Hematopoietic multipotent progenitor cell treated with erythropoietin and hydrocortisone succinate and interleukin-3 and kit ligand, for 15 days (in vitro differentiated cells): Measurements from ENCODE around the gene LRP1.

Experiments used
- DNase-seq: peaks from one replicate; pipeline ENCODE4 v3.0.0-alpha.2; 2015; ENCODE audit warnings: low spot score

The LRP1 gene

DNA sequence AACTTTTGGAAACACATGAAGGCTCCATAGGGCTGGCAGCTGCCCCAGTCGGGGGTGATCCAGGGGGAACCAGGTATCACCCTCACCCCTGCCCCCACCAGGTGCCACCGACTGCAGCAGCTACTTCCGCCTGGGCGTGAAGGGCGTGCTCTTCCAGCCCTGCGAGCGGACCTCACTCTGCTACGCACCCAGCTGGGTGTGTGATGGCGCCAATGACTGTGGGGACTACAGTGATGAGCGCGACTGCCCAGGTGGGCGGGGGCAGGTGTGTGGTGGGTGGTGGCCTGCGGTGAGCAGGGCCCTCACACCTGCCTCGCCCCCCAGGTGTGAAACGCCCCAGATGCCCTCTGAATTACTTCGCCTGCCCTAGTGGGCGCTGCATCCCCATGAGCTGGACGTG lies 66.0 kb downstream of the LRP1 start:
- no peak for DNase-seq

DNA sequence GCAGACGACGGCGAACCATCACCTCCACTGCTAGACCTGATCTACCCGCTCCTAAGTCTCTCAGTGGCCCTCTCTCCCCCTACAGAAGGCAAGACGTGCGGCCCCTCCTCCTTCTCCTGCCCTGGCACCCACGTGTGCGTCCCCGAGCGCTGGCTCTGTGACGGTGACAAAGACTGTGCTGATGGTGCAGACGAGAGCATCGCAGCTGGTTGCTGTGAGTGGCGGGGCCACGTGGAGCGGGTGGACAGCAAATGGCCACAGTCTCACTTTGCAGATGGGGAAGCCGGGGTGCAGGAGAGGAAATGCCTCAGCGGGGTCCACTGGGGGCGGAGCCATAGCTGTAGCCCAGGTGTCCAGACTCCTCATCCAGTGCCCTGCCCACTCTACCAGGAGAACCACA lies 66.9 kb downstream of the LRP1 start:
- no peak for DNase-seq

DNA sequence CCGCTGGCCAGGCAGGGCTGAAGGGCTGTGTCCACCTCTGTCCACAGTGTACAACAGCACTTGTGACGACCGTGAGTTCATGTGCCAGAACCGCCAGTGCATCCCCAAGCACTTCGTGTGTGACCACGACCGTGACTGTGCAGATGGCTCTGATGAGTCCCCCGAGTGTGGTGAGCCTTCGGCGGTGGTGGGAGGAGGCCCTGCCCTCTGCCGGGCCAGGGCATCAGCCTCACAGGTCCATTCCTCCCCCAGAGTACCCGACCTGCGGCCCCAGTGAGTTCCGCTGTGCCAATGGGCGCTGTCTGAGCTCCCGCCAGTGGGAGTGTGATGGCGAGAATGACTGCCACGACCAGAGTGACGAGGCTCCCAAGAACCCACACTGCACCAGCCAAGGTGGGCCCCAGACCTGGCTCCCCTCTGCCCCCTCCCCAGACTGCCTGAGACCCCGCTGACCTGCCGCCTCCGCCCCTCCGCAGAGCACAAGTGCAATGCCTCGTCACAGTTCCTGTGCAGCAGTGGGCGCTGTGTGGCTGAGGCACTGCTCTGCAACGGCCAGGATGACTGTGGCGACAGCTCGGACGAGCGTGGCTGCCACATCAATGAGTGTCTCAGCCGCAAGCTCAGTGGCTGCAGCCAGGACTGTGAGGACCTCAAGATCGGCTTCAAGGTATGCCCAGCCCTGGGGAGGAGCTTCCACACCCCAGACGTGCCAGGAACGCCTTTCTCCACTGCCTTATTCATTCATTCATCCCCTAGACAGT lies 67.5 kb downstream of the LRP1 start:
- DNase-seq: no peak

DNA sequence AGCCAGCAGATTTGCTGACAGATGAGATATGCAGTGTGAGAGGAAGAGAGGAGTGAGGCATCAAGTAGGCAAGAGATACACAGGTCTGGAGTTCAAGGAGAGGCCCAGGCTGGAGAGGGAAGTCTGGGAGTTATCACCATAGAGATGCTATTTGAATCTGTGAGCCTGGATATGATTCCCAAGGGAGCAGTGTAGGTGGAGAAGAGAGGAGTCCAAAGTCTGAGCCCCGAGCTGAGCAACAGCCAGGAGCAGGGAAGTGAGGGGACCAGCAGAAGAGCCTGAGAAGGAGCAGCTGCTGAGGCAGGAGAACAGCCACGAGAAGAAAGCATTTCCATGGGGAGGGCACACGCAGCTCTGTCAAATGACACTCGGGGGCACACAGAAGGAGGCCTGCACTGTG lies 68.2 kb downstream of the LRP1 start:
- DNase-seq: no peak

DNA sequence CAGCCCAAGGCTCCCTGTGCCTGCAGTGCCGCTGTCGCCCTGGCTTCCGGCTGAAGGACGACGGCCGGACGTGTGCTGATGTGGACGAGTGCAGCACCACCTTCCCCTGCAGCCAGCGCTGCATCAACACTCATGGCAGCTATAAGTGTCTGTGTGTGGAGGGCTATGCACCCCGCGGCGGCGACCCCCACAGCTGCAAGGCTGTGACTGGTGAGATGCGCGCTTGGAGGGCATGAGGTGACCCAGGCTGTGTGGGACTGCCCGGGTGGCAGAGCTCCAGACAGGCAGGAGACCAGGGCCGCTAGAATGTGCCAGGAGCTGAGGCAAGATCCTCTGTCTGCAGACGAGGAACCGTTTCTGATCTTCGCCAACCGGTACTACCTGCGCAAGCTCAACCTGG lies 68.7 kb downstream of the LRP1 start:
- no peak for DNase-seq

DNA sequence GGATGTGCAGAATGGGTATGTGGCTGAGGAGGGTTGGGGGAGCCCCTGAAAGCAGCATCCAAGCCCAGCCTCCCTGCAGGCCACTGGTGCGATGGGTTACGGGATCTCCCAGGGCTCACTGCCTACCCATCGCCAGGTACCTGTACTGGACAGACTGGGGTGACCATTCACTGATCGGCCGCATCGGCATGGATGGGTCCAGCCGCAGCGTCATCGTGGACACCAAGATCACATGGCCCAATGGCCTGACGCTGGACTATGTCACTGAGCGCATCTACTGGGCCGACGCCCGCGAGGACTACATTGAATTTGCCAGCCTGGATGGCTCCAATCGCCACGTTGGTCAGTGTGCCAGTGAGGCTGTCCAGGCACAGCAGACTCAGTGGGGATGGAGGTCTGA lies 70.0 kb downstream of the LRP1 start:
- no peak for DNase-seq

DNA sequence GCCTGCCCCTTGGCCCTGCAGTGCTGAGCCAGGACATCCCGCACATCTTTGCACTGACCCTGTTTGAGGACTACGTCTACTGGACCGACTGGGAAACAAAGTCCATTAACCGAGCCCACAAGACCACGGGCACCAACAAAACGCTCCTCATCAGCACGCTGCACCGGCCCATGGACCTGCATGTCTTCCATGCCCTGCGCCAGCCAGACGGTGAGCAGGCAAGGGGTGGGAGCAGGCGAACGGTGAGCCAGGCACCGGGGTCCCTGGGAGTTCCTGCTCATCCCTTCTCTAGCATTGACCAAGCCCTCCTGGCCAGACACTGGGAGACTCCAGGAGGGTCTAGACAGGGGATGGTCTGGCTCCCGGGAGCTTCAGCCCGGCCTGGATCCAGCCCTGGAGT lies 70.9 kb downstream of the LRP1 start:
- no peak for DNase-seq

DNA sequence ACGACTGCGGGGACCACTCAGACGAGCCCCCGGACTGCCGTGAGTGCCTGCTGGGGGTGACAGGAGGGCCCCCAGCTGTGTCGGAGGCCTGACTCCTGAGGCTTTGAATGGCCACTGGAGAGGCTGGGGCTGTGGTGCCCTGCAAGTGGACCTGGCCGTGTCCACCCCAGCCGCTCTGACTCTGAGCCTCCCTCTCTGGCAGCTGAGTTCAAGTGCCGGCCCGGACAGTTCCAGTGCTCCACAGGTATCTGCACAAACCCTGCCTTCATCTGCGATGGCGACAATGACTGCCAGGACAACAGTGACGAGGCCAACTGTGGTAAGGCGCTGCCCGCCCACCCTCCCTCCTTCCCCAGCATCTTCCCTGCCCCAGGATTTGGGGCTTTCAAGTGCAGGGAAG lies 72.2 kb downstream of the LRP1 start:
- no peak for DNase-seq

DNA sequence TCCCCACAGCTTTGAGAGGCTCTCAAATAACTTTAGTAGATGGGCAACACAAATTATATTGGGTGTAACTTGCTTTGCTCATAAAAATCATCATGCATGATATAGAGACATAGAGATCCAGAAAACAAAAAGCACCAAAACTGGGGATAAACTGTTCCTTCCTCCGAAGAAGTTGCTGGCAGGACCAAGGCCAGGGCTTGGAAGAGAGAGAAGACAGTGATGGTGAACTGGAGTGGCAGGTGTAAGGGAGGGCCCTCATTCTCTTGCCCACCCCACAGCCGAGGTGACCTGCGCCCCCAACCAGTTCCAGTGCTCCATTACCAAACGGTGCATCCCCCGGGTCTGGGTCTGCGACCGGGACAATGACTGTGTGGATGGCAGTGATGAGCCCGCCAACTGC lies 72.9 kb downstream of the LRP1 start:
- no peak for DNase-seq

DNA sequence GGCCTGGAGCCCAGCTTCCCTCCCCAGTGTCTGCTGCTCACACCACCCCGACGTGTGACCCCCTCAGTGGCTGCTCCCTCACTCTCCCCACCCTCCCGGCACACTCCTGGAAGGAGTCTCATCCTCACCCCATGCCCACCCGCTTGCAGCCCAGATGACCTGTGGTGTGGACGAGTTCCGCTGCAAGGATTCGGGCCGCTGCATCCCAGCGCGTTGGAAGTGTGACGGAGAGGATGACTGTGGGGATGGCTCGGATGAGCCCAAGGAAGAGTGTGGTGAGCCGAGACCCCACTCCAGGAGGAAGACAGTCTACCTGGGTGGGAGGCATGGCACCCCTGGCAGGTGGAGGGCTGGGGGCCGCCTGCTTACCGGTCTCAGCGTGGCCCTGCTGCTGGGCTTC lies 73.3 kb downstream of the LRP1 start:
- no peak for DNase-seq

DNA sequence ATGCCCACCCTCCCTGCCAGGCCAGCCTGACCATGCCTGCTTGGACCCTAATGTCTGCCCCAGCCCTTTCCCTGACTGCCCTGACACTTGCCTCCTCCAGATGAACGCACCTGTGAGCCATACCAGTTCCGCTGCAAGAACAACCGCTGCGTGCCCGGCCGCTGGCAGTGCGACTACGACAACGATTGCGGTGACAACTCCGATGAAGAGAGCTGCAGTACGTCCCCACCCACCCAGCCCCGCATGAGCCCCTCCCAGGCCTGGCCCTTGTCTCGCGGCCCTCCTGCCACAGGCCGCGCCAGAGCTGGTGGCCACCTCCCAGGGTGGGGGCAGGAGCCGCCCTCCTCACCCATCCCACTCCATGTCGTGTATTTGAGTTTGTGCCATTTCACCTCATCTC lies 74.0 kb downstream of the LRP1 start:
- no peak for DNase-seq

DNA sequence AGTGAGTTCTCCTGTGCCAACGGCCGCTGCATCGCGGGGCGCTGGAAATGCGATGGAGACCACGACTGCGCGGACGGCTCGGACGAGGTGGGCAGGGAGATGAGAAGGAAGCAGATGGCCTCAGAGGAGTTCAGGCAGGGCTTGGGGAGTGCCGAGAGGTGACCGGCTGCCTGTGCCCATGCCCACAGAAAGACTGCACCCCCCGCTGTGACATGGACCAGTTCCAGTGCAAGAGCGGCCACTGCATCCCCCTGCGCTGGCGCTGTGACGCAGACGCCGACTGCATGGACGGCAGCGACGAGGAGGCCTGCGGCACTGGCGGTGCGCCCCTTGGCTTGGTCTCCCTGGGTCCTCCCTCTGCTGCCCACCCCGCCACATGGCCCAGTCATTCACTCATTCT lies 74.9 kb downstream of the LRP1 start:
- DNase-seq: no peak

DNA sequence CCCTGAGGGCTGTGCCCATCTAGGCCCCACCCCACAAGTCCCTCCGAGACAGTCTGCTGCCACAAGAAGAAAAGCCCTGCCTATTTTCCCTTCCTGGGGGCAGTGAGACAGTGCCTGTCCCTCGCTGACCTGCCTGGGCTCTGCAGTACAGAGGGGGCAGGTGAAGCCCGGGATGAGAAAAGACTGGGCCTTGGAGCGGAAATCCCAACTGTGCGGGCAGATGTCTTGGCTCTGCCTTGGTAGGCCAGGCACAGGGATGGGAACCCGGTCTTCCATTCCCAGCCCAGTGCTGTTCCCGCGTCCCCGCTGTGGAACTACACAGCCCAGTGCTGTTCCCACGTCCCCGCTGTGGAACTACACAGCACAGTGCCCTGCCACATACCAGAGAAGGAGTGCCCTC lies 75.5 kb downstream of the LRP1 start:
- no peak for DNase-seq

DNA sequence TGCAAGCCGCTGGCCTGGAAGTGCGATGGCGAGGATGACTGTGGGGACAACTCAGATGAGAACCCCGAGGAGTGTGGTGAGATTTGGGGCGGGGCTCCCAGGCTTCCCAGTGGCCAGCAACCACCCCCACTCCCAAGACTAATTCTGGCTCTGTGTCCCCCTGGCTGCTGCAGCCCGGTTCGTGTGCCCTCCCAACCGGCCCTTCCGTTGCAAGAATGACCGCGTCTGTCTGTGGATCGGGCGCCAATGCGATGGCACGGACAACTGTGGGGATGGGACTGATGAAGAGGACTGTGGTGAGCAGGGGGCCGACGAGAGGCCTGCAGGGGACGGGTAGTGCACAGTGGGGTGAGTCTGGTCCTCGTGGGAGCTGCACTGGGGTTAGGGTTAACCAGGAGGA lies 76.2 kb downstream of the LRP1 start:
- DNase-seq: no peak

DNA sequence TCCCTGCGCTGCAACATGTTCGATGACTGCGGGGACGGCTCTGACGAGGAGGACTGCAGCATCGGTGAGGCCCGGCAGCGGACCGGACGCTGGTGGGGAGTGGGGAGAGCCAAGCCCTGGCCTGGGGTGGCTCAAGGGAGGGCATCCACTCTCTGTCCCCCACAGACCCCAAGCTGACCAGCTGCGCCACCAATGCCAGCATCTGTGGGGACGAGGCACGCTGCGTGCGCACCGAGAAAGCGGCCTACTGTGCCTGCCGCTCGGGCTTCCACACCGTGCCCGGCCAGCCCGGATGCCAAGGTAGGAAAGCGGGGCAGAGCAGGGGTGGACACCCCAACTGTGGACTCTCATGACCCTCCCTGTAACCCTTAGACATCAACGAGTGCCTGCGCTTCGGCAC lies 76.9 kb downstream of the LRP1 start:
- DNase-seq: no peak

DNA sequence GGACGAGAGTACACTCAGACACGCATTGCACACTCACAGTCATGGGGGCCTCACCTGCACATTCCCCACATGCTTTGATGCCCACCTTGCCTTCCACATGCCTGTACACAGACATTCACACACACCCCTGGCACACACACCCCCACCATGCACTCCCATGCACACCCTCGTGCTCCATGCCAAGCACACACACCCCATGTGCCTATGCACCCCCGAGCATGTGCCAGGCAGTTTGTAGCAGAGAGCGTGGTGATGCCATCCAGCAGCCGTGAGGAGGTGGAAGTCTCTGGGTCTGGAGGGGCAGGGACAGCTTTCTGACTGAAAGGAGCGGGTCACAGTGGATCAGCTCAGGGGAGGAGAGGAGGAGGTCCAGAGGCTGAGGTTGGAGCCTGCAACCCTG lies 77.6 kb downstream of the LRP1 start:
- DNase-seq: no peak

DNA sequence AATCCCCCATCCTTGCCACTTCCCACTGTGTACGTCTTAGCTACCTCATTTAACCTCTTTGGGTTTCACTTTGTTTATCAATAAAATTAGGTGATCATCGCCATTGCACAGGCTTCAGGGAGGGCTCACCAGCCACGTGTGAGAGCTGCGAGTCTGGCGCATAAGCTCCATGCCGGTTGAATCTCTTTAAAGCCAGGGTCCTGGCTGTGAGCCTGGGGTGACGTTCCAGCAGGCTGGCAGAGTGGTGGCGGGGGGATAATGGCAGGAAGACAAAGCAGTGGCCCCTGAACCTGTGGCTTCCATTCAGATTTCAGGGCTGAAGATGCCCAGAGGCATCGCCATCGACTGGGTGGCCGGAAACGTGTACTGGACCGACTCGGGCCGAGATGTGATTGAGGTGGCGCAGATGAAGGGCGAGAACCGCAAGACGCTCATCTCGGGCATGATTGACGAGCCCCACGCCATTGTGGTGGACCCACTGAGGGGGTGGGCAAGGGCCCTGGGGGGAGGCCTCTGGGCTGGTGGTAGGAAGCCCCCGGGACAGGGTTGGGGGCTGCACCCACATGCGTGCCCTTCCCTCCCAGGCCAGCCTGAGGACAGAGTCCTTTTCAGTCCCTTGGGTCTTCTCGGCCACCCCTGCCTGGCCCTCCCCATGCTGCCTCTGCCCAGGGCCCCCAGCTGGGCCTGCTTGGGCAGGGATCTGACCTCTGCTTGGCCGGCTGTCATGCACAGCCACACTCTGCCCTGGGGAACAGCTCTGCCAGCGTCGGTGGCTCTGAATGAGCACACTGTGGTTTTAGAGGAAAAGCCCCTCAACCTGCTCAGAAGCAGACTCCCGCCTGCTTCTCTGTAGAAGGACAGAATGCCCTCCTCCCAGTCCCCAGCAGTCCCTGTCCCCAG lies 79.7 kb downstream of the LRP1 start:
- no peak for DNase-seq

DNA sequence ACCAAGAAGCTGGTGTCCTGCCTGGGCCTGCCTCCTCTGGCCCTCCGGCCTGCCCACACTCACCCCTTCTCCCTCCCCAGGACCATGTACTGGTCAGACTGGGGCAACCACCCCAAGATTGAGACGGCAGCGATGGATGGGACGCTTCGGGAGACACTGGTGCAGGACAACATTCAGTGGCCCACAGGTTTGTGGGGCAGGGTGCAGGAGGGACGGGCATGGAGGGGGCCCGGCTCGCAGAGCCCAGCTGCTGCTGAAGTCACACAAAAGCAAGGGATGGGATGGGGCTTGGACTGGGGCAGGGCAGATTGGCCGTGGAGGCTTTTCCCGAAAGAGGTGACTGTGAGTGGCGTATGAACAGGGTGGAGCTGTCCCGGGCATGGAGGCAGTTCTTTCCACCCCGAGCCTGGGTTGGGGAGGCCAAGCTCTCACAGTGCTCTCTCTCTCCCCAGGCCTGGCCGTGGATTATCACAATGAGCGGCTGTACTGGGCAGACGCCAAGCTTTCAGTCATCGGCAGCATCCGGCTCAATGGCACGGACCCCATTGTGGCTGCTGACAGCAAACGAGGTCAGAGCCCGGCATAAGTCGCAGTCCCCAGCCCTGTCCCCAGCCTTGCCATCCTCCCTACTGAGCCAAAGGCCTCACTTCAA lies 80.5 kb downstream of the LRP1 start:
- no peak for DNase-seq

DNA sequence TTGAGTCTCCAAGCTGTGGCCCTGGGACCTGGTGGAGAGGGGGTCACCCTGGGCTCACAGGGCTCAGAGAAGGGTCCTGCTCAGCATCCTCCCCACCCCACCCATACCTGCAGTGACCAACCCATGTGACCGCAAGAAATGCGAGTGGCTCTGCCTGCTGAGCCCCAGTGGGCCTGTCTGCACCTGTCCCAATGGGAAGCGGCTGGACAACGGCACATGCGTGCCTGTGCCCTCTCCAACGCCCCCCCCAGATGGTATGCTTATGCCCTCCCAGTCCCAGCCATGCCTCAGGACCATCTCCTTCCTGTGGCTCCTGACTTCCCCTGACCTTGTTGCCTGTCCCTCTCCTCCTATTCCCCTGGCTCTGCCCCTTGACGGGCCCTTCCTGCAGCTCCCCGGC lies 81.6 kb downstream of the LRP1 start:
- no peak for DNase-seq

DNA sequence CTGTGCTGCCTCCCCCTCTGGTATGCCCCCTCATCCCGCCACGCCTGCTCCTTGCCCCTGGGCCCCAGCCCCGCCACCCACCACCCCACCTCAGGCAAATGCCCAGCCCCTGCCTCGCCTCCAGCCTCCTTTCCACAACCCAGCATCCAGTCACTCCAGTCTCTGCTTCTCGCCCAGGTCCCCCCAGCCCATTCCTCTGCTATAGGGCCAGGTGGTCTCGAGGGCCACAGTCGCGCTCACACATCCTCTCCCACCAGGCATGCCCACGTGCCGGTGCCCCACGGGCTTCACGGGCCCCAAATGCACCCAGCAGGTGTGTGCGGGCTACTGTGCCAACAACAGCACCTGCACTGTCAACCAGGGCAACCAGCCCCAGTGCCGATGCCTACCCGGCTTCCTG lies 82.2 kb downstream of the LRP1 start:
- no peak for DNase-seq

DNA sequence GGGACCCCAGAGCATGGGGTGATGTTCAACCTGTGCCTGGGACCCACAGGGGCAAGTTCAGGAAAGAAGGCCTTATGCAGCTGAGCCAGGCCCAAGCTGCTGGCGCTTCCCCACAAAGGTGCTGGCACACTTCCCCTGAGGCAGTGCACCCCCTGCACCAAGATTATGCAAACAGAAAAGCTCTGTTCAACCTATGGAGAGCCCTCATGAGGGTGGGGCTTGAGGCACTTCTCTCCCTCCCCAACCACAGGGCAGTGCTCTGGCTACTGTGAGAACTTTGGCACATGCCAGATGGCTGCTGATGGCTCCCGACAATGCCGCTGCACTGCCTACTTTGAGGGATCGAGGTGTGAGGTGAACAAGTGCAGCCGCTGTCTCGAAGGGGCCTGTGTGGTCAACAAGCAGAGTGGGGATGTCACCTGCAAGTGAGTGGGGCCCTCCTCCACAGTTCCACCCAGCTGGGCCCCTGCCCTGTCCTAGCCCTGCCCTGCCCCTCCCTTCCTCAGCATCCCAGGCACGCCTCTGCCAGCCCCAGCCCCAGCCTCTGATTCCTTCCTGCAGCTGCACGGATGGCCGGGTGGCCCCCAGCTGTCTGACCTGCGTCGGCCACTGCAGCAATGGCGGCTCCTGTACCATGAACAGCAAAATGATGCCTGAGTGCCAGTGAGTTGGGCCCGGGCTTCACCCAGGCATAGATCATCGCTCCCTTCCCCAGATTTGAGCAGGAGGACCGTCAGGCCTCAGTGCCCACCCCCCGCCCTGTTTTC lies 82.8 kb downstream of the LRP1 start:
- DNase-seq: no peak
